GM23338 (cell line): ENCODE results near the gene PNPLA1. TPM values are rescaled to one million over a fixed set of nuclear protein-coding genes. Genes with fewer than 3 reads are reported as not detected.

Experiments used
- ATAC-seq: fragments of 200-7000 bp; cut with Tn5 transposase; 3 replicates; pipeline ENCODE4 v1.9.1; 2020
- DNase-seq: peaks from one replicate; pipeline ENCODE4 v3.0.0-alpha.2; 2015; ENCODE audit warnings: low spot score
- H2AFZ ChIP-seq: fragments of 200-600 bp; sonication (generic); 2 replicates; pipeline ENCODE4 v1.8.0; 2016; ENCODE audit warnings: antibody characterized with exemption, mild to moderate bottlenecking, moderate library complexity
- H3F3A ChIP-seq: fragments of 200-600 bp; sonication (generic); replicated peaks from 2 replicates; pipeline ENCODE4 v1.8.0; 2017; ENCODE audit warnings: antibody characterized with exemption, mixed run types, low read depth
- H3K27ac ChIP-seq: fragments of 200-600 bp; sonication (generic); 2 replicates; pipeline ENCODE4 v1.6.1; 2016; ENCODE audit warnings: low read depth
- H3K27me3 ChIP-seq: fragments of 200-600 bp; sonication (generic); 2 replicates; pipeline ENCODE4 v1.8.0; 2016; ENCODE audit warnings: mild to moderate bottlenecking, mixed run types, moderate library complexity; ENCODE audit not compliant: insufficient read depth
- H3K36me3 ChIP-seq: fragments of 200-600 bp; sonication (generic); 2 replicates; pipeline ENCODE4 v1.8.0; 2016; ENCODE audit warnings: mild to moderate bottlenecking; ENCODE audit not compliant: insufficient read depth
- H3K4me1 ChIP-seq: fragments of 200-600 bp; sonication (generic); 2 replicates; pipeline ENCODE4 v1.8.0; 2016; ENCODE audit warnings: mild to moderate bottlenecking, moderate library complexity; ENCODE audit not compliant: insufficient read depth
- H3K4me2 ChIP-seq: fragments of 200-600 bp; sonication (generic); 2 replicates; pipeline ENCODE4 v1.7.1; 2017; ENCODE audit warnings: mixed run types
- H3K4me3 ChIP-seq: fragments of 200-600 bp; sonication (generic); 2 replicates; pipeline ENCODE4 v1.6.1; 2016; ENCODE audit warnings: mixed run types
- H3K79me2 ChIP-seq: fragments of 200-600 bp; sonication (generic); replicated peaks from 2 replicates; pipeline ENCODE4 v1.8.0; 2017; ENCODE audit warnings: mild to moderate bottlenecking; ENCODE audit not compliant: insufficient read depth
- H3K9me2 ChIP-seq: fragments of 200-600 bp; sonication (generic); 2 replicates; pipeline ENCODE4 v1.8.0; 2017; ENCODE audit not compliant: insufficient read depth
- H4K20me1 ChIP-seq: fragments of 200-600 bp; sonication (generic); replicated peaks from 2 replicates; pipeline ENCODE4 v1.8.0; 2017; ENCODE audit warnings: mild to moderate bottlenecking; ENCODE audit not compliant: insufficient read depth
- H3K27ac Mint-ChIP-seq: 2 replicates; pipeline ENCODE4 v1.8.0; 2020; ENCODE audit warnings: inconsistent platforms, mild to moderate bottlenecking, moderate library complexity, mixed read lengths
- H3K27me3 Mint-ChIP-seq: 3 replicates; pipeline ENCODE4 v1.8.0; 2022; ENCODE audit warnings: low read depth, mild to moderate bottlenecking, moderate library complexity, mixed read lengths, inconsistent platforms; ENCODE audit not compliant: insufficient read depth, poor library complexity
- H3K36me3 Mint-ChIP-seq: 3 replicates; pipeline ENCODE4 v1.8.0; 2021; ENCODE audit warnings: low read depth, mild to moderate bottlenecking, inconsistent platforms, moderate library complexity, mixed read lengths
- H3K4me1 Mint-ChIP-seq: 3 replicates; pipeline ENCODE4 v1.8.0; 2020; ENCODE audit warnings: mild to moderate bottlenecking, inconsistent platforms, mixed read lengths
- H3K4me3 Mint-ChIP-seq: 3 replicates; pipeline ENCODE4 v1.8.0; 2021; ENCODE audit warnings: moderate library complexity, mild to moderate bottlenecking, inconsistent platforms, mixed read lengths
- H3K9me3 Mint-ChIP-seq: 3 replicates; pipeline ENCODE4 v1.8.0; 2020; ENCODE audit warnings: moderate library complexity, mild to moderate bottlenecking, inconsistent platforms, mixed read lengths
- EZH2 ChIP-seq: fragments of 200-600 bp; sonication (generic); IDR thresholded peaks from one replicate; pipeline ENCODE4 v1.8.0; 2017; ENCODE audit warnings: antibody characterized with exemption, mild to moderate bottlenecking, low read depth; ENCODE audit not compliant: unreplicated experiment
- JUNB ChIP-seq: IDR thresholded peaks from one replicate; pipeline ENCODE4 v1.6.1; 2016; ENCODE audit warnings: antibody characterized with exemption; ENCODE audit not compliant: unreplicated experiment
- STAT1 ChIP-seq: IDR thresholded peaks from one replicate; pipeline ENCODE4 v1.6.1; 2016; ENCODE audit warnings: antibody characterized with exemption; ENCODE audit not compliant: unreplicated experiment
- ZNF114 ChIP-seq: fragments of 250-450 bp; sonication (Bioruptor Pico); IDR thresholded peaks from 2 replicates; pipeline ENCODE4 v1.5.0; 2020; ENCODE audit warnings: mild to moderate bottlenecking, moderate library complexity
- ZNF331 ChIP-seq: fragments of 250-450 bp; sonication (Bioruptor Pico); IDR thresholded peaks from 2 replicates; pipeline ENCODE4 v1.5.0; 2020; ENCODE audit warnings: low read depth, mild to moderate bottlenecking, moderate library complexity
- polyA plus RNA-seq: library from polyadenylated mRNA; unstranded; fragments of >200 nt; fragmentation: Nextera tagmentation; extraction: Ambion mirVana; gene quantifications from 2 replicates; pipeline ENCODE4 v1.2.1, GENCODE V29; 2016
- total RNA-seq: library from RNA; depleted of rRNA; stranded (reverse); fragments of >200 nt; shearing (Covaris generic); gene quantifications from 2 replicates; pipeline ENCODE4 v1.2.3, GENCODE V29; 2014
- TF ChIP-seq, protein P1 (sequence below), 2 experiments: fragments of 200-600 bp in 1 of 2; sonication (generic) in 1 of 2; conservative IDR thresholded peaks; 2 replicates each; pipeline versions ENCODE4 v1.5.1 to v1.6.1; 2016 to 2017; ENCODE audit warnings: antibody characterized with exemption in 2 of 2, low read depth in 2 of 2, mild to moderate bottlenecking in 2 of 2, moderate library complexity in 1 of 2
- TF ChIP-seq, protein P2 (sequence below): IDR thresholded peaks from 2 replicates; pipeline ENCODE4 v1.6.1; 2016; ENCODE audit warnings: antibody characterized with exemption

The PNPLA1 gene
- total and polyA plus RNA-seq, 2 experiments from 2014 or later, result not detected

DNA sequence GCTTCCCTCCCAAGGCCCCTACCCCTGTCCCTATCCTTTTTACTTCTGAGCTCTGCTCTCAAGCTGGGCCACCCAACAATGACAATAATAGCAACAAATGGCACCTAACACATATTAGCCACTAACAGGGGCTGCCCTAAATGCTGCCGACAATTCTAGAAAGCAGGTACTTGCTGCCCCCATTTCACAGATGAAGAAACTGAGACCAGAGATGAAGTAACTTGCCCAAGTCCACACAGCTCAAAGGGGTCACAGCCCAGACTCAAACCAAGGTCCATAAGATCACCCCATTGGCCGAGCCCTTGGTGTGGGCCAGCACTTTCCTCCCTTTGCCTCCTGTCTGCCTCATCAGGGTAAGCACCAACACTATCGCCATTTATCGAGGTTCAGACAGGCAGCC, 54.9 kb downstream of the PNPLA1 start (continued):
- TF ChIP-seq, protein P1, sequence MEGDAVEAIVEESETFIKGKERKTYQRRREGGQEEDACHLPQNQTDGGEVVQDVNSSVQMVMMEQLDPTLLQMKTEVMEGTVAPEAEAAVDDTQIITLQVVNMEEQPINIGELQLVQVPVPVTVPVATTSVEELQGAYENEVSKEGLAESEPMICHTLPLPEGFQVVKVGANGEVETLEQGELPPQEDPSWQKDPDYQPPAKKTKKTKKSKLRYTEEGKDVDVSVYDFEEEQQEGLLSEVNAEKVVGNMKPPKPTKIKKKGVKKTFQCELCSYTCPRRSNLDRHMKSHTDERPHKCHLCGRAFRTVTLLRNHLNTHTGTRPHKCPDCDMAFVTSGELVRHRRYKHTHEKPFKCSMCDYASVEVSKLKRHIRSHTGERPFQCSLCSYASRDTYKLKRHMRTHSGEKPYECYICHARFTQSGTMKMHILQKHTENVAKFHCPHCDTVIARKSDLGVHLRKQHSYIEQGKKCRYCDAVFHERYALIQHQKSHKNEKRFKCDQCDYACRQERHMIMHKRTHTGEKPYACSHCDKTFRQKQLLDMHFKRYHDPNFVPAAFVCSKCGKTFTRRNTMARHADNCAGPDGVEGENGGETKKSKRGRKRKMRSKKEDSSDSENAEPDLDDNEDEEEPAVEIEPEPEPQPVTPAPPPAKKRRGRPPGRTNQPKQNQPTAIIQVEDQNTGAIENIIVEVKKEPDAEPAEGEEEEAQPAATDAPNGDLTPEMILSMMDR (conservative IDR thresholded peaks at IDR 0.05; ENCODE audit: low read depth in 2 of 2), result no peak

DNA sequence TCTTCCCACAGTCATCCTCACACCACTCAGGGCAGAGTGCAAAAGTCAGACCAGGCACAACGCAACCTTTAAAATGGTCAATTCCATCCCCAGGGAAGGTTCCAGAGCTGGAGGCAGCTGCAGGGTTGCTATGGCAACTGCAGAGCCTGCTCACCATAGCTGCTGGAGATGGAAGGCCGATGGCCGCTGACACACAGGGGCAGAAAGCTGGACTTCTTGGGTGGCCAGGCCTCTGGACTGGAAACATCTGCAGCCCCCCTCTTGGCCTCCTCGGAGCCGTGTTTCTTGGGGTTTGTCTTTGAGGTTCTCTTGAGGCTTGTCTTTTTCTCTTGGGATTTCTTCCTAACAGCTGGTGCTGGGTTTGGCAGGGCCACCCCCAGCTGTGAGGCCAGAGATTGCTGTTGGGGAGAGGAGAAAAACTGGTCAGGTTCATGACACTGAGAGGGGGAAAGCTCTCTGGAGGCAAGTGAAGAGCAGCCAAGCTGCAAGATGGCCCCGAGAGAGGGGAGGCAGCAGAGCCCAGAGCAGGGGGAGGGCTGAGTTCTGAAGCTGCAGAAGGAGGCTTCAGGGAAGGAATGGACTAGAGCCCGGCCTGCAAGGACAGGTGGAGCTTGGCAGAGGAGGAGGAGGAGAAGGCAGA, 56.6 kb downstream of the PNPLA1 start:
- no peak for TF ChIP-seq ZNF114 (CRISPR knock-in tag)
- no peak for TF ChIP-seq JUNB
- no peak for TF ChIP-seq EZH2
- TF ChIP-seq, protein P1 (conservative IDR thresholded peaks at IDR 0.05; ENCODE audit: low read depth in 2 of 2), result no peak
- TF ChIP-seq ZNF331, result no peak
- TF ChIP-seq STAT1, result no peak
- TF ChIP-seq, protein P2, sequence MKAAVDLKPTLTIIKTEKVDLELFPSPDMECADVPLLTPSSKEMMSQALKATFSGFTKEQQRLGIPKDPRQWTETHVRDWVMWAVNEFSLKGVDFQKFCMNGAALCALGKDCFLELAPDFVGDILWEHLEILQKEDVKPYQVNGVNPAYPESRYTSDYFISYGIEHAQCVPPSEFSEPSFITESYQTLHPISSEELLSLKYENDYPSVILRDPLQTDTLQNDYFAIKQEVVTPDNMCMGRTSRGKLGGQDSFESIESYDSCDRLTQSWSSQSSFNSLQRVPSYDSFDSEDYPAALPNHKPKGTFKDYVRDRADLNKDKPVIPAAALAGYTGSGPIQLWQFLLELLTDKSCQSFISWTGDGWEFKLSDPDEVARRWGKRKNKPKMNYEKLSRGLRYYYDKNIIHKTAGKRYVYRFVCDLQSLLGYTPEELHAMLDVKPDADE, result no peak
- Histone ChIP-seq H3K4me3 (no peak overlapping the region), H3K79me2 (no peaks in the 10 kb centered on the region), H3K27me3 (no peaks in the 10 kb centered on the region), H3K36me3 (no peaks in the 10 kb centered on the region), H3K9me2 (no peaks in the 10 kb centered on the region), H3F3A (no peaks in the 10 kb centered on the region), H4K20me1 (no peaks in the 10 kb centered on the region), H3K4me1 (no peaks in the 10 kb centered on the region; the same call in 1 of the 2 replicates), H3K4me2 (no peak overlapping the region), H2AFZ (no peak overlapping the region), H3K27ac (no peak overlapping the region)
- Mint-ChIP-seq H3K36me3 (no peaks in the 10 kb centered on the region), H3K4me3 (no peak overlapping the region), H3K27ac (no peak overlapping the region), H3K27me3 (peaks cover 18% of the 10 kb centered on the region), H3K4me1 (peaks cover 26% of the 10 kb centered on the region), H3K9me3 (no peaks in the 10 kb centered on the region)
- ATAC-seq (no peak), DNase-seq (no peak)
